SH-SY5Y (cell line): Measurements from ENCODE around the gene DISC1.

Source experiments
- GATA2 ChIP-seq: IDR thresholded peaks from 2 replicates; pipeline ENCODE4 v1.6.1; 2011; ENCODE audit warnings: mild to moderate bottlenecking, low read depth, low read length
- GATA3 ChIP-seq: IDR thresholded peaks from 2 replicates; pipeline ENCODE4 v1.6.1; 2011; ENCODE audit warnings: low read depth, mild to moderate bottlenecking, low read length, moderate library complexity

Gene DISC1

GRCh38 chr1:231861541-231862481 lies 235.2 kb downstream of the DISC1 start:
- TF ChIP-seq GATA2 (no peak), GATA3 (no peak)

DNA sequence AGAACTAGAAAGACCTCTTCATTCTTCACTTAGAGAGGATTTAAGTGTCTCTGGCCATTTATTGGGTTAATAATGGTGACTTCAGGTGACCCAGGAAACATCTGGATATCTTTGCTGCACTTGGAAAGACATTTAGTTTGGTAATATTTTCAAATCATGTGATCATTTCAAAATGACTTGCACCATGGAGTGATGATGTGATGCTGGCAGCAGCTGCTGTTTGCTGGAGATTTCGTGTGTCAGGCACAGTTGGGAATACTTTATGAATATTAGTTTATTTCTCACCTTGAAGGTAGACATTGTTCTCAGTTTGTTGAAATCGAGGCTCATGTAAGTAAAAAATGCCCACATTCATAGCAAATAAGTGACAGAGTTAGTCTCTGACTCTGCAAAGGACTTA lies 236.0 kb downstream of the DISC1 start:
- TF ChIP-seq GATA3 (no peak), GATA2 (no peak)

- no peak for TF ChIP-seq GATA2
- TF ChIP-seq GATA3: no peak
Observed at GRCh38 chr1:231865331-231865730, 238.7 kb downstream of the DISC1 start.

- no peak for TF ChIP-seq GATA3
- TF ChIP-seq GATA2: no peak
Observed at GRCh38 chr1:231866392-231867331, 240.1 kb downstream of the DISC1 start.

- TF ChIP-seq GATA2: no peak
- no peak for TF ChIP-seq GATA3
Observed at GRCh38 chr1:231867607-231868006, 241.0 kb downstream of the DISC1 start.

GRCh38 chr1:231869364-231869763 lies 242.8 kb downstream of the DISC1 start:
- TF ChIP-seq GATA2 (no peak), GATA3 (no peak)

DNA sequence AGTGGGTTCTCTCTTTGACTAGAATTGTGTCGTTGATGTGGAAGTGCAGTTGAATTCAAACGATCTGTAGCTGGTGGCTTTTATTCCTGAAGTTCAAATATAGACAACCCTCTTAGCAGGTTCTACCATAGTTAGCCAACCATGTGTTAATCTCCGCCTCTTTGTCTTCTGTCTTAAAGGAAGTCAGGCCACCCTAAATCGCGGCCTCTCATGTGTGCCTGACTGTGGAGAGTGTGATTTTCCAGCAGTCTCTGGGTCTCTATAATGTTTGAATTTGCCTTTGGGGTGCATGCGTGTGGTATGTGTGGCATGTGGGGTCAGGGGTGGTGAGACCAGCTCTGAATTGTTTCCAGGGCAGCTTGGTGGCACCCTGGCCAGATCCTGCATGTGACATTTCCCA lies 244.9 kb downstream of the DISC1 start:
- no peak for TF ChIP-seq GATA3
- no peak for TF ChIP-seq GATA2

DNA sequence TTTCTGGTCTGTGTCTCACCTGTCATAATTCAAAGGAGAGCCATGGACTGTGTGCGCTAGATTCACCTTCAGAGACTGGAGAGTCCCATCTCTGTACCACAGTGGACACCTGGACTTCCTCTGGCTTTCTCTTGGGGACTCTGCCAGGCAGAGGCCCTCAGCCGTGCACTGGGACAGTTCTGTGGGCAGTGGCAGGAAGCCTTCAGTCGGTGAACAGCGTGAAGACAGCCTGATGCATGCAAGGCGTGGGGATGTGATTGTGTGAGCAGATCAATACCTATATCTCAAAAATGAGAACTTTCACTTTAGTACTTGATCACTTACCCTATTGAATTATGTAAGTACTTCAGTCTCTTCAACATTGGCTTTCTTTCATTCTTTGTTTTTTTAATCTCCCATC lies 245.3 kb downstream of the DISC1 start:
- TF ChIP-seq GATA3 (no peak), GATA2 (no peak)

GRCh38 chr1:231872461-231872910 lies 245.9 kb downstream of the DISC1 start:
- TF ChIP-seq GATA3 (no peak), GATA2 (no peak)

- TF ChIP-seq GATA3: peak; percentile 85
- no peak; the same call in 1 of the 2 replicates for TF ChIP-seq GATA2
Observed at GRCh38 chr1:231878737-231879136, 252.1 kb downstream of the DISC1 start.

- TF ChIP-seq GATA3 (no peak; the same call in 1 of the 2 replicates), GATA2 (no peak; the same call in none of the 2 replicates)
Observed at GRCh38 chr1:231879296-231879695, 252.7 kb downstream of the DISC1 start.

GRCh38 chr1:231882333-231882732 lies 255.7 kb downstream of the DISC1 start:
- no peak for TF ChIP-seq GATA3
- TF ChIP-seq GATA2: no peak

DNA sequence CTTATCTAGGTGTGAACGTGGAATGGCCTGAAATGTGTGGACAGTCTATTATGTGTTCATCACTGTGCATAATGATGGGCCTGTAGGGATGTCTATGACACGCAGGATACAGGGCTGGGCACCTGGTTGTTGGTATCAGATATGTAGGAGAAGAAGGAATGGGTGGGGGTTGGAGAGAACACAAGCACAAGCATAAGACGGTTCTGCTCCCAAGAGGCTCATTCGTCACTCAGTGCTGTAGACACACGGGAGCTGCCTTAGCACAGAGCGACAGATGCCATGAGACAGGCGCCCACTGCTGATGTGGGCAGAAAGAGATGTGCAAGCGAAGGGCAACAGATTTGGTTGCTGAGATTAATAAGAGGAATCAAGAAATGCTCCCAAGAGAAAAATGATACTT lies 256.2 kb downstream of the DISC1 start:
- TF ChIP-seq GATA3 (no peak), GATA2 (no peak)

GRCh38 chr1:231883382-231883781 lies 256.8 kb downstream of the DISC1 start:
- TF ChIP-seq GATA2: no peak
- TF ChIP-seq GATA3: no peak
